Omental fat pad (tissue), 4 donors: ENCODE results near the gene ATP1A1. TPM values are rescaled to one million over a fixed set of nuclear protein-coding genes. Genes with fewer than 3 reads are reported as not detected.

Source experiments
- ATAC-seq: fragments of 150-250 bp; one replicate; pipeline ENCODE4 v1.9.1; 2016; ENCODE audit warnings: mild to moderate bottlenecking, moderate library complexity; ENCODE audit not compliant: low FRiP score
- DNase-seq: peaks from one replicate; pipeline ENCODE4 v3.0.0-alpha.2; 2019; ENCODE audit warnings: low spot score
- total RNA-seq, 4 donors: library from RNA; depleted of rRNA; stranded (reverse); fragments of >200 nt; gene quantifications; one replicate each; pipeline ENCODE4 v1.1.0, GENCODE V29; 2016
- TF ChIP-seq, protein P1 (sequence below), 3 donors: fragments of 450-650 bp; IDR thresholded peaks; one replicate each; pipeline ENCODE4 v1.5.1; 2016 to 2017; ENCODE audit warnings: antibody characterized with exemption in 3 of 3, mild to moderate bottlenecking in 3 of 3, moderate library complexity in 2 of 3

Gene ATP1A1
- total RNA-seq, 4 donors from 2014 or later: 188 to 490 (median 254) TPM

DNA sequence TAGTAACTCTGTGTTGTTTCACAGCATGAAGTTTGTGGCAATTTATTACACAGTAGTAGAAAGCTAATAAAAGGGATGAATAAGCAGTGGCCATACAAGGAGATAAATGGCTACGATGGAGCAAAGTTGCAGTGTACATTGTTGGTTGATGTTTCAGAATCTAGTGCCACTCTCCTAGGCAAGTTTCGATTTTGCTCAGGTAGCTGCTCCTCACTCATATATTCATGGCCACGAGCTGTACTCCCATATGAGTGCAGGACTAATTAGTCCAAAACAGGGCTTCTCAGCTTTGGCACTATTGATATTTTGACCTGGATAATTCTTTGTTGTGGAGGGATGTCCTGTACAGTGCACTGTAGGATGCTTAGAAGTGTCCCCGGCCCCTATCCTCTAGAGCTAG is 30.0 kb upstream of the ATP1A1 start:
- ATAC-seq (no peak), DNase-seq (no peak)
- TF ChIP-seq, protein P1, sequence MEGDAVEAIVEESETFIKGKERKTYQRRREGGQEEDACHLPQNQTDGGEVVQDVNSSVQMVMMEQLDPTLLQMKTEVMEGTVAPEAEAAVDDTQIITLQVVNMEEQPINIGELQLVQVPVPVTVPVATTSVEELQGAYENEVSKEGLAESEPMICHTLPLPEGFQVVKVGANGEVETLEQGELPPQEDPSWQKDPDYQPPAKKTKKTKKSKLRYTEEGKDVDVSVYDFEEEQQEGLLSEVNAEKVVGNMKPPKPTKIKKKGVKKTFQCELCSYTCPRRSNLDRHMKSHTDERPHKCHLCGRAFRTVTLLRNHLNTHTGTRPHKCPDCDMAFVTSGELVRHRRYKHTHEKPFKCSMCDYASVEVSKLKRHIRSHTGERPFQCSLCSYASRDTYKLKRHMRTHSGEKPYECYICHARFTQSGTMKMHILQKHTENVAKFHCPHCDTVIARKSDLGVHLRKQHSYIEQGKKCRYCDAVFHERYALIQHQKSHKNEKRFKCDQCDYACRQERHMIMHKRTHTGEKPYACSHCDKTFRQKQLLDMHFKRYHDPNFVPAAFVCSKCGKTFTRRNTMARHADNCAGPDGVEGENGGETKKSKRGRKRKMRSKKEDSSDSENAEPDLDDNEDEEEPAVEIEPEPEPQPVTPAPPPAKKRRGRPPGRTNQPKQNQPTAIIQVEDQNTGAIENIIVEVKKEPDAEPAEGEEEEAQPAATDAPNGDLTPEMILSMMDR (IDR thresholded peaks at IDR 0.05): no peak

GRCh38 chr1:116345011-116345410 is 28.0 kb upstream of the ATP1A1 start:
- no peak for ATAC-seq
- no peak for DNase-seq
- TF ChIP-seq, protein P1 (IDR thresholded peaks at IDR 0.05): no peak

- TF ChIP-seq, protein P1 (IDR thresholded peaks at IDR 0.05): no peak
- no peak for ATAC-seq
- no peak for DNase-seq
These were observed 27.2 kb upstream of the ATP1A1 start for GRCh38 chr1:116345843-116346242.

- TF ChIP-seq, protein P1 (IDR thresholded peaks at IDR 0.05): no peak
- ATAC-seq (no peak), DNase-seq (no peak)
These were observed 25.9 kb upstream of the ATP1A1 start for GRCh38 chr1:116346943-116347673.

DNA sequence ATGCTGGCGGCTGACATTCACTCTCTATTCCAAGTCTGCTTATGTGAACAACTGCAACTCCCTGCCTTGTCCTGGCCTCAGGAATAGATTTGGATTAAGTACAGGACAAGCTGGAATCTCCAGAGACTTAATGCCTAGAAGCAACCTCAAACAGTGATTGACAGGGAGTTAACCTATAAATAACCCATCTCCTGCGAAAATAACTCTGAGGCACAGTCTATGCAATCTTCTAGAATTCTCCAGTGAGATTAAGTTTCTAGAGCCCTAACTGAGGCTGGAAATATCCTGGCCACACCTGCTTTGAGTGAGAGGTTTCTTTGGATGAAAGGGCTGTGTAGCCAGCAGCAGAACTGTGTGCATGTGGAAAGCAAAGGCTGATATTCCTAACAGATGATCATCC is 25.3 kb upstream of the ATP1A1 start:
- no peak for ATAC-seq
- no peak for DNase-seq
- TF ChIP-seq, protein P1 (IDR thresholded peaks at IDR 0.05): no peak

GRCh38 chr1:116350097-116350645 is 22.9 kb upstream of the ATP1A1 start:
- TF ChIP-seq, protein P1 (IDR thresholded peaks at IDR 0.05): no peak
- no peak for DNase-seq
- no peak for ATAC-seq

DNA sequence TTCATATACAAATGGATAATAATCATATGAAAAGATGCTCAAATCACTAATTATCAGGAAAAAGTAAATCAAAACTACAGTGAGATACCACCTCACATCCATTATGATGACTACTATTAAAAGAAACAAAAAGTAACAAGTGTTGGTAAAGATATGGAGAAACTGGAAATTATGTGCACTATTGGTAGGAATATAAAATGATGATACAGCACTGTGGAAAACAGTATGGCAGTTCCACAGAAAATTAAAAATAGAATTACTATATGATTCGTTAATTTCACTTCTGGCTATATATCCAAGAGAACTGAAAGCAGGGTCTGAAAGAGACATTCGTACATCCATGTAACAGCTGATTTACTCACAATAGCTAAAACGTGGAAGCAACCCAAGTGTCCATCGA is 21.1 kb upstream of the ATP1A1 start:
- DNase-seq: no peak
- no peak for ATAC-seq
- TF ChIP-seq, protein P1 (IDR thresholded peaks at IDR 0.05): no peak
